Left lobe of liver (tissue), 2 donors: ENCODE data around the gene PIH1D1. TPM values are rescaled to one million over a fixed set of nuclear protein-coding genes. Genes with fewer than 3 reads are reported as not detected.

Experiments
- ATAC-seq: fragments of 200-7000 bp; cut with Tn5 transposase; one replicate; pipeline ENCODE4 v1.9.1; 2020; ENCODE audit warnings: mild to moderate bottlenecking, moderate library complexity
- DNase-seq: peaks from one replicate; pipeline ENCODE4 v3.0.0-alpha.2; 2020; ENCODE audit warnings: low spot score
- total RNA-seq: library from RNA; stranded (reverse); gene quantifications from one replicate; pipeline ENCODE4 v1.2.1, GENCODE V29; 2021
- donor health status: DM: no; HTN: no; CAD: no; lungs with moderate emphysema.
- donor health status: DM: no; HTN: yes; CAD: no.

Gene PIH1D1
- total RNA-seq = 48.8 TPM

- DNase-seq (peak; percentile 97), ATAC-seq (peak; percentile 77)
Measured at GRCh38 chr19:49451430-49452181, at the start of gene PIH1D1. Gene PIH1D1 (minus strand): TSS chr19:49451814. CDS start chr19:49451574, 240 bp downstream.

- DNase-seq = no peak
- ATAC-seq = no peak
Measured at GRCh38 chr19:49499030-49499670, 47.5 kb upstream of the PIH1D1 start.

- DNase-seq (no peak), ATAC-seq (no peak)
Measured at GRCh38 chr19:49498475-49498874, 46.9 kb upstream of the PIH1D1 start.

- ATAC-seq (no peak), DNase-seq (no peak)
Measured at GRCh38 chr19:49497789-49498103, 46.1 kb upstream of the PIH1D1 start.

GRCh38 chr19:49497047-49497788 lies 45.6 kb upstream of the PIH1D1 start:
- no peak for DNase-seq
- no peak for ATAC-seq

GRCh38 chr19:49496574-49497008 lies 45.0 kb upstream of the PIH1D1 start:
- no peak for ATAC-seq
- no peak for DNase-seq

GRCh38 chr19:49492573-49493405 lies 41.2 kb upstream of the PIH1D1 start:
- ATAC-seq (no peak), DNase-seq (no peak)

- DNase-seq (no peak), ATAC-seq (no peak)
Measured at GRCh38 chr19:49491804-49492572, 40.4 kb upstream of the PIH1D1 start.

- DNase-seq (no peak), ATAC-seq (no peak)
Measured at GRCh38 chr19:49491030-49491803, 39.6 kb upstream of the PIH1D1 start.

- DNase-seq (no peak), ATAC-seq (no peak)
Measured at GRCh38 chr19:49490287-49491029, 38.8 kb upstream of the PIH1D1 start.

GRCh38 chr19:49489601-49490167 lies 38.1 kb upstream of the PIH1D1 start:
- ATAC-seq (no peak), DNase-seq (no peak)

GRCh38 chr19:49488863-49489537 lies 37.4 kb upstream of the PIH1D1 start:
- ATAC-seq = no peak
- no peak for DNase-seq

GRCh38 chr19:49488046-49488862 lies 36.6 kb upstream of the PIH1D1 start:
- no peak for ATAC-seq
- no peak for DNase-seq

- peak; percentile 94 for ATAC-seq
- DNase-seq = peak; percentile 100
Measured at GRCh38 chr19:49487277-49488045, 35.8 kb upstream of the PIH1D1 start, which contains the start of gene RPL13A. Gene RPL13A (plus strand): TSS chr19:49487608. CDS start chr19:49487630, 22 bp downstream.

- DNase-seq (no peak), ATAC-seq (no peak)
Measured at GRCh38 chr19:49486710-49487276, 35.2 kb upstream of the PIH1D1 start.

GRCh38 chr19:49486232-49486631 lies 34.6 kb upstream of the PIH1D1 start:
- ATAC-seq = no peak
- no peak for DNase-seq
